Ishikawa (cell line): ENCODE results near the gene NFX1.

Source experiments
- CEBPB ChIP-seq: IDR thresholded peaks from 2 replicates; pipeline ENCODE4 v1.6.1; 2012
- CREB1 ChIP-seq: IDR thresholded peaks from 2 replicates; pipeline ENCODE4 v1.6.1; 2012; ENCODE audit warnings: low read depth
- EGR1 ChIP-seq: IDR thresholded peaks from 2 replicates; pipeline ENCODE4 v1.6.1; 2012
- EP300 ChIP-seq: IDR thresholded peaks from 2 replicates; pipeline ENCODE4 v1.6.1; 2012; ENCODE audit warnings: borderline replicate concordance
- FOXM1 ChIP-seq: IDR thresholded peaks from 2 replicates; pipeline ENCODE4 v1.6.1; 2012; ENCODE audit warnings: low read depth, borderline replicate concordance
- NFIC ChIP-seq: IDR thresholded peaks from 2 replicates; pipeline ENCODE4 v1.6.1; 2012
- RAD21 ChIP-seq: IDR thresholded peaks from 2 replicates; pipeline ENCODE4 v1.6.1; 2012; ENCODE audit warnings: low read depth
- TAF1 ChIP-seq: IDR thresholded peaks from 2 replicates; pipeline ENCODE4 v1.6.1; 2012; ENCODE audit warnings: low read depth, mild to moderate bottlenecking
- TCF12 ChIP-seq: IDR thresholded peaks from 2 replicates; pipeline ENCODE4 v1.6.1; 2012; ENCODE audit warnings: low read depth
- TEAD4 ChIP-seq: IDR thresholded peaks from 2 replicates; pipeline ENCODE4 v1.6.1; 2012
- YY1 ChIP-seq: IDR thresholded peaks from 2 replicates; pipeline ENCODE4 v1.6.1; 2012; ENCODE audit warnings: low read depth
- ZBTB7A ChIP-seq: IDR thresholded peaks from 2 replicates; pipeline ENCODE4 v1.6.1; 2012; ENCODE audit warnings: low read depth
- TF ChIP-seq, protein P1 (sequence below): IDR thresholded peaks from 2 replicates; pipeline ENCODE4 v1.6.1; 2012
- TF ChIP-seq, protein P2 (sequence below): IDR thresholded peaks from 2 replicates; pipeline ENCODE4 v1.6.1; 2012
- TF ChIP-seq, protein P3 (sequence below): IDR thresholded peaks from 2 replicates; pipeline ENCODE4 v1.6.1; 2012; ENCODE audit warnings: low read depth, mild to moderate bottlenecking

The NFX1 gene

DNA sequence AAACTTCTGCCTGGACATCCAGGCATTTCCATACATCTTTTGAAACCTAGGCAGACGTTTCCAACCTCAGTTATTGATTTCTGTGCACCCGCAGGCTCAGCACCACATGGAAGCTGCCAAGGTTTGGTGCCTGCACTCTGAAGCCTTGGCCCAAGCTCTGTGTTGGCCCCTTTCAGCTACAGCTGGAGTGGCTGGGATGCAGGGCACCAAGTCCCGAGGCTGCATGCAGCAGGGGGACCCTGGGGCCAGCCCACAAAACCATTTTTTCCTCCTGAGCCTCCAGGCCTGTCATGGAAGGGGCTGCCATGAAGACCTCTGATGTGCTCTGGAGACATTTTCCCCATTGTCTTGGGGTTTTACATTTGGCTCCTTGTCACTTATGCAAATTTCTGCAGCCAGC, 49.9 kb downstream of the NFX1 start:
- TF ChIP-seq TAF1, result no peak
- TF ChIP-seq, protein P1, sequence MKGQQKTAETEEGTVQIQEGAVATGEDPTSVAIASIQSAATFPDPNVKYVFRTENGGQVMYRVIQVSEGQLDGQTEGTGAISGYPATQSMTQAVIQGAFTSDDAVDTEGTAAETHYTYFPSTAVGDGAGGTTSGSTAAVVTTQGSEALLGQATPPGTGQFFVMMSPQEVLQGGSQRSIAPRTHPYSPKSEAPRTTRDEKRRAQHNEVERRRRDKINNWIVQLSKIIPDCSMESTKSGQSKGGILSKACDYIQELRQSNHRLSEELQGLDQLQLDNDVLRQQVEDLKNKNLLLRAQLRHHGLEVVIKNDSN, result 0 out of 2 replicates have a peak, but pooled peaks have one; percentile 4

DNA sequence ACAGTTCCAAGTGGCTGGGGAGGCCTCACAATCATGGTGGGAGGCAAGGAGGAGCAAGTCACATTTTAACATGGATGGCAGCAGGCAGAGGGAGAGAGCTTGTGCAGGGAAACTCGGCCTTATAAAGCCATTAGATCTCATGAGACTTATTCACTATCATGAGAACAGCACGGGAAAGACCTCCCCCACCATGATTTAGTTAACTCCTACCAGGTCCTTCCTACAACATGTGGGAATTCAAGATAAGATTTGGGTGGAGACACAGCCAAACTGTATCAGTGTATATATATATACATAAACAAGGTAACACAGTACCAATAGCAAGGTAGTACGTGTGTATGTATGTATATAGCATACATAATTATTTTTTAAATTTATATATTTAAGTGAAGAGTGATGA, 50.9 kb downstream of the NFX1 start:
- TF ChIP-seq NFIC (no peak), EP300 (no peak), YY1 (no peak), TEAD4 (no peak), CEBPB (no peak)
- TF ChIP-seq, protein P2, sequence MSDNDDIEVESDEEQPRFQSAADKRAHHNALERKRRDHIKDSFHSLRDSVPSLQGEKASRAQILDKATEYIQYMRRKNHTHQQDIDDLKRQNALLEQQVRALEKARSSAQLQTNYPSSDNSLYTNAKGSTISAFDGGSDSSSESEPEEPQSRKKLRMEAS, result no peak
- TF ChIP-seq, protein P1, result no peak

DNA sequence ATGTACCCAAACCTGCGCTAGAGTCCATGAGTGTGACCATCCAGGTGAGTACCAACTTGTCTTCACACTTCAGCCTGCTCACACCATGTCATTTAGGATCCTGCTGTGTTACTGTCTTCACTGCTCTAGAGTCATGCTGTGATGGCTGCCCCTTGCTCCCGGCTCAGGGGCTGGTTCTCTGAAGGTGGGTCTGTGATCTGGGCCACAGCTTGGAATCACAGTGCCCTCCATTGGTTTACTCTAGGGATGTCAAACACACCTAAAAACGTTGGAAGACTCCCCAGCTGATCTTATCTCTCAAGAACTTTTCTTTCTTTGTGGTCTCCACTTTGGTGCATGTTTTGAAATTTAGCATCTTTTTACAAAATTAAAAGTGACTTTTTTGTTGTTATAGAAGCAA, 53.8 kb downstream of the NFX1 start:
- TF ChIP-seq EGR1 (no peak), NFIC (no peak), EP300 (no peak)

DNA sequence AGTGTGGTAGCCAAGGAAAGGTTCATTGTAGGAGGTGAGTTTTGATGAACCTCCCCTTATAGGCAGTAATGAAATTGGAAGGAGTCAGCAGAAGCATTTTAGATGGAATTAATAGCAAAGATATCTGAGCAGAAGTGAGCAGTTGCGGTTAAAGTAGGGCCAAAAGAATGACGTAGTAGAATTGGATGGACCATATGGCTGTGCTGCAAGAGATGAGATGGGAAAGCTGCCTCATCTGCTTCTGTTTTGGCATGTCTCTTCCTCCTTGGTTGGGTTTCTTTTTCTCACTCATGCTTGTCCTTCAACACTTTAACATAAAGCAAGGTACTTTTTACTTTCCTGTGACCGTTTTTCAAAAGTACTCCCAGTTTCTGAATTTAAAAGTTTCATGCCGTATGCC, 56.2 kb downstream of the NFX1 start:
- TF ChIP-seq TCF12, result no peak
- TF ChIP-seq YY1, result no peak
- TF ChIP-seq EGR1, result no peak
- TF ChIP-seq, protein P1, result no peak
- no peak for TF ChIP-seq RAD21
- TF ChIP-seq CEBPB, result no peak
- no peak for TF ChIP-seq NFIC

DNA sequence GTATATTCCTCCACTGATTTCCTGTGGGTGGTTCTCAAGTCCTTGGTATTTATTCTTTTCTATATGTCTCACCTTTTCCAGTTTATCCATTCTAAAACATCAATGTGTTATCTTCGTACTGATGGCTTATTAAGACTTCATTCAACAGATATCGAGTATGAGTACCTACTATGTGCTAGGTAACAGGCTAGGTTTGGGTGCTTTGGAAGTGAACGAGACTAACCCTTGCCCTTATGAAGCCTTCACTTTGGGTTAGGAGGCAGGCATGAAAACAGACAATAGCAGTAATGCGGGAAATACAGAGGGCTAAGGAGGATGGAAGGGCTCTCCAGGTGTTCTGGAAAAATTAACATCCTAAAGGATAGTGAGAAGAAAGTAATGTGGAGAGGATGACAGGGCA, 58.7 kb downstream of the NFX1 start:
- no peak for TF ChIP-seq EP300
- no peak for TF ChIP-seq YY1
- no peak for TF ChIP-seq EGR1
- TF ChIP-seq CREB1, result no peak
- TF ChIP-seq, protein P3, sequence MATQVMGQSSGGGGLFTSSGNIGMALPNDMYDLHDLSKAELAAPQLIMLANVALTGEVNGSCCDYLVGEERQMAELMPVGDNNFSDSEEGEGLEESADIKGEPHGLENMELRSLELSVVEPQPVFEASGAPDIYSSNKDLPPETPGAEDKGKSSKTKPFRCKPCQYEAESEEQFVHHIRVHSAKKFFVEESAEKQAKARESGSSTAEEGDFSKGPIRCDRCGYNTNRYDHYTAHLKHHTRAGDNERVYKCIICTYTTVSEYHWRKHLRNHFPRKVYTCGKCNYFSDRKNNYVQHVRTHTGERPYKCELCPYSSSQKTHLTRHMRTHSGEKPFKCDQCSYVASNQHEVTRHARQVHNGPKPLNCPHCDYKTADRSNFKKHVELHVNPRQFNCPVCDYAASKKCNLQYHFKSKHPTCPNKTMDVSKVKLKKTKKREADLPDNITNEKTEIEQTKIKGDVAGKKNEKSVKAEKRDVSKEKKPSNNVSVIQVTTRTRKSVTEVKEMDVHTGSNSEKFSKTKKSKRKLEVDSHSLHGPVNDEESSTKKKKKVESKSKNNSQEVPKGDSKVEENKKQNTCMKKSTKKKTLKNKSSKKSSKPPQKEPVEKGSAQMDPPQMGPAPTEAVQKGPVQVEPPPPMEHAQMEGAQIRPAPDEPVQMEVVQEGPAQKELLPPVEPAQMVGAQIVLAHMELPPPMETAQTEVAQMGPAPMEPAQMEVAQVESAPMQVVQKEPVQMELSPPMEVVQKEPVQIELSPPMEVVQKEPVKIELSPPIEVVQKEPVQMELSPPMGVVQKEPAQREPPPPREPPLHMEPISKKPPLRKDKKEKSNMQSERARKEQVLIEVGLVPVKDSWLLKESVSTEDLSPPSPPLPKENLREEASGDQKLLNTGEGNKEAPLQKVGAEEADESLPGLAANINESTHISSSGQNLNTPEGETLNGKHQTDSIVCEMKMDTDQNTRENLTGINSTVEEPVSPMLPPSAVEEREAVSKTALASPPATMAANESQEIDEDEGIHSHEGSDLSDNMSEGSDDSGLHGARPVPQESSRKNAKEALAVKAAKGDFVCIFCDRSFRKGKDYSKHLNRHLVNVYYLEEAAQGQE, result no peak
- no peak for TF ChIP-seq NFIC
- no peak for TF ChIP-seq RAD21

DNA sequence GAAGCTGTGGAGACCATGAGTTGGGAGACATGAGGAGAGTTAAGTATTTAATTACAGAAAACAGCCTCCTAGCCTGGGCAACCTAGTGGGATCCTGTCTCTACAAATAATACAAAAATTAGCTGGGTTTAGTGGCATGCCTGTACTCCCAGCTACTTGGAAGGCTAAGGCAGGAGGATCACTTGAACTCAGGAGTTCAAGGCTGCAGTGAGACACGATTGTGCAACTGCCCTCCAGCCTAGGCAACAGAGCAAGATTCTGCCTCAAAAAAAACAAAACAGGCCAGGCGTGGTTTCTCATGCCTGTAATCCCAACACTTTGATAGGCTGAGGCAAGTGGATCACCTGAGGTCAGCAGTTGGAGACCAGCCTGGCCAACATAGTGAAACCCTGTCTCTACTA, 59.4 kb downstream of the NFX1 start:
- TF ChIP-seq ZBTB7A (no peak), FOXM1 (no peak), EP300 (no peak), TEAD4 (no peak), NFIC (no peak), CREB1 (no peak), EGR1 (no peak)
- TF ChIP-seq, protein P1, result no peak
- TF ChIP-seq, protein P2, result no peak

DNA sequence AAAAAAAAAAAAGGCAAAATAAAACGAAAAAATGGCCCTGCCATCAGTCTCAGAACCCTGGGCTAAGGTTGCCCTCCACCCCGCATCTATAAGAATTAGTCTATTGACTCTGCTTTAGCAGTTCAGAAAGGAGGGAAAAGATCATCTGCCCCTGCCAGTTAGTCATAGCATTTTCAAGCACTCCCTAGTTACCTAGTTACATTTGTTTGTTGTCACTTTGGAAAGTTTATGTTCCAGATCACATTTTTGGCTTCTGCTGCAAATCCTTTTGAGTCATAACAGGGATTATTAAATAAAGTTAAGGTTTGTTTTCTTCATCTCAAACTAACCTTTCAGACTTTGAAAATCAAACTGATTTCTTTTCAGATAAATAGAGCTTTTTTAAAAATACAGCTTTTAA, 60.0 kb downstream of the NFX1 start:
- TF ChIP-seq, protein P1, result no peak
- no peak for TF ChIP-seq EP300
- no peak for TF ChIP-seq CEBPB
- TF ChIP-seq YY1, result no peak
- no peak for TF ChIP-seq TEAD4
- no peak for TF ChIP-seq NFIC
- TF ChIP-seq, protein P2, result no peak
- TF ChIP-seq TAF1, result no peak
- TF ChIP-seq FOXM1, result no peak
- TF ChIP-seq TCF12, result no peak
- TF ChIP-seq, protein P3, result no peak
- no peak for TF ChIP-seq CREB1
